GM18951 (cell line): Measurements from ENCODE around the gene DNMBP.
A peak's percentile ranks its signal among the peaks of the same experiment; 100 is the strongest.

ENCODE experiments used
- POLR2A ChIP-seq: IDR thresholded peaks from 4 replicates; pipeline ENCODE4 v1.6.1; 2011; ENCODE audit warnings: mild to moderate bottlenecking; ENCODE audit not compliant: insufficient read length, insufficient read depth; ENCODE audit errors: extremely low read depth
- in situ Hi-C: fragments of 300-500 bp; cut with MboI; formaldehyde crosslinking; loops from one replicate; pipeline ENCODE4 v1.12.0; 2022; ENCODE audit warnings: low sequenced_read_pairs, mixed read lengths, inconsistent platforms; ENCODE audit not compliant: unreplicated experiment

The DNMBP gene, protein sequence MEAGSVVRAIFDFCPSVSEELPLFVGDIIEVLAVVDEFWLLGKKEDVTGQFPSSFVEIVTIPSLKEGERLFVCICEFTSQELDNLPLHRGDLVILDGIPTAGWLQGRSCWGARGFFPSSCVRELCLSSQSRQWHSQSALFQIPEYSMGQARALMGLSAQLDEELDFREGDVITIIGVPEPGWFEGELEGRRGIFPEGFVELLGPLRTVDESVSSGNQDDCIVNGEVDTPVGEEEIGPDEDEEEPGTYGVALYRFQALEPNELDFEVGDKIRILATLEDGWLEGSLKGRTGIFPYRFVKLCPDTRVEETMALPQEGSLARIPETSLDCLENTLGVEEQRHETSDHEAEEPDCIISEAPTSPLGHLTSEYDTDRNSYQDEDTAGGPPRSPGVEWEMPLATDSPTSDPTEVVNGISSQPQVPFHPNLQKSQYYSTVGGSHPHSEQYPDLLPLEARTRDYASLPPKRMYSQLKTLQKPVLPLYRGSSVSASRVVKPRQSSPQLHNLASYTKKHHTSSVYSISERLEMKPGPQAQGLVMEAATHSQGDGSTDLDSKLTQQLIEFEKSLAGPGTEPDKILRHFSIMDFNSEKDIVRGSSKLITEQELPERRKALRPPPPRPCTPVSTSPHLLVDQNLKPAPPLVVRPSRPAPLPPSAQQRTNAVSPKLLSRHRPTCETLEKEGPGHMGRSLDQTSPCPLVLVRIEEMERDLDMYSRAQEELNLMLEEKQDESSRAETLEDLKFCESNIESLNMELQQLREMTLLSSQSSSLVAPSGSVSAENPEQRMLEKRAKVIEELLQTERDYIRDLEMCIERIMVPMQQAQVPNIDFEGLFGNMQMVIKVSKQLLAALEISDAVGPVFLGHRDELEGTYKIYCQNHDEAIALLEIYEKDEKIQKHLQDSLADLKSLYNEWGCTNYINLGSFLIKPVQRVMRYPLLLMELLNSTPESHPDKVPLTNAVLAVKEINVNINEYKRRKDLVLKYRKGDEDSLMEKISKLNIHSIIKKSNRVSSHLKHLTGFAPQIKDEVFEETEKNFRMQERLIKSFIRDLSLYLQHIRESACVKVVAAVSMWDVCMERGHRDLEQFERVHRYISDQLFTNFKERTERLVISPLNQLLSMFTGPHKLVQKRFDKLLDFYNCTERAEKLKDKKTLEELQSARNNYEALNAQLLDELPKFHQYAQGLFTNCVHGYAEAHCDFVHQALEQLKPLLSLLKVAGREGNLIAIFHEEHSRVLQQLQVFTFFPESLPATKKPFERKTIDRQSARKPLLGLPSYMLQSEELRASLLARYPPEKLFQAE (N-terminal part only)

GRCh38 chr10:100009793-100010676, at the start of gene DNMBP:
Gene DNMBP, minus strand, starts transcription at chr10:100009947. Its CDS starts 37,823 bp downstream, at chr10:99972124.
- TF ChIP-seq POLR2A = peak; percentile 59
- in situ Hi-C loops = no loop called here

- in situ Hi-C loops = no loop called here
- no peak for TF ChIP-seq POLR2A
Observed at GRCh38 chr10:100057948-100058347, 48.2 kb upstream of the DNMBP start.

- TF ChIP-seq POLR2A = no peak
- in situ Hi-C loops = no loop called here
Observed at GRCh38 chr10:100053686-100054460, 44.1 kb upstream of the DNMBP start.

- TF ChIP-seq POLR2A = no peak
- in situ Hi-C loops = loop anchor here (10.0 kb wide), 1 partner anchor 201 kb away; no protein-coding TSS in a partner anchor
Observed at GRCh38 chr10:100046021-100046486, 36.3 kb upstream of the DNMBP start.

DNA sequence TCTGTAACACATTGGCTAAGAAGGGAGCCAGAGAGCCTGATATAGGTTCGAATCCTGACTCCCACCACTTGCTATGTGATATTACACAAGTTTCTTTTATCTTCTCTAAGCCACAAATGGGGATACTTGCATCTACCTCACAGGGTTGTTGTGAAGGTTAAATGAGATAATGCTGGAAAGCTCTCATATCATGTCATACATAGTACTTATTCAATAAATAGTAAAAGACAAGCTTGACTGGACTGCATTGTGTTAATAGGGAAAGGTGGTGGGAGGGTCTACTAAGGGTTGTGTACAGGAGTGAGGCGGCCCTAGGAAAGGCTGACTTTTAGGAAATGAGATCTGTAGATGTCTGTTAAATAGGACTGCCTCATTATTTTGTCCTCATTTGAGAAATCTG, 35.8 kb upstream of the DNMBP start:
- no peak for TF ChIP-seq POLR2A
- in situ Hi-C loops = loop anchor here (10.0 kb wide), 1 partner anchor 201 kb away; no protein-coding TSS in a partner anchor

- in situ Hi-C loops = loop anchor here (10.0 kb wide), 1 partner anchor 199 kb away; no protein-coding TSS in a partner anchor
- no peak for TF ChIP-seq POLR2A
Observed at GRCh38 chr10:100043796-100044195, 34.0 kb upstream of the DNMBP start.

DNA sequence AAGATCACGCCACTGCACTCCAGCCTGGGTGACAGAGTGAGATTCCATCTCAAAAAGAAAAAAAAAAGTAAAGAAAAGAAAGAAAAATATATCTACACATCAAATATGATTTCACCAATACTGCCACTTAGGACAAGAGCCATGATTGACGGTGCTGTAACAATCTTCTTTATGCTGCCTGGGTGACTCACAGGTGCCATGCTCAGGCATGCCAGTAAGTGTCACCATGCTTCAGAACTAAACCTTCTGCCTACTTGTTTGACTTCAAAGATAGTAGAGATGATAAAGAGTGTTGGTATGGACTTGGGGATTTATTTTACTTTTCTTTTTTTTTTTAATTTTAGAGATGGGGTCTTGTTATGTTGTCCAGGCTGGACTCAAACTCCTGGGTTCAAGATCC, 33.6 kb upstream of the DNMBP start:
- in situ Hi-C loops = loop anchor here (10.0 kb wide), 1 partner anchor 199 kb away; no protein-coding TSS in a partner anchor
- no peak for TF ChIP-seq POLR2A

- in situ Hi-C loops = loop anchor here (10.0 kb wide), 1 partner anchor 197 kb away; no protein-coding TSS in a partner anchor
- no peak for TF ChIP-seq POLR2A
Observed at GRCh38 chr10:100041306-100042002, 31.7 kb upstream of the DNMBP start.

GRCh38 chr10:100038561-100039071, 28.9 kb upstream of the DNMBP start:
- TF ChIP-seq POLR2A = no peak
- in situ Hi-C loops = no loop called here

GRCh38 chr10:100037758-100038315, 28.1 kb upstream of the DNMBP start:
- TF ChIP-seq POLR2A = no peak
- in situ Hi-C loops = no loop called here
